AG09309 (cell line): Measurements from ENCODE around the gene DMTF1.
"Not testable (repeated sequence)": the region's sequence is repeated elsewhere in the genome, so short reads cannot be mapped to it uniquely, and the experiment has no call there.

Source experiments
- DNase-seq: peaks from one replicate; pipeline ENCODE4 v3.0.0-alpha.2; 2010; ENCODE audit warnings: low read depth
- H3K4me3 ChIP-seq: 2 replicates; pipeline ENCODE4 v1.5.1; 2011; ENCODE audit warnings: mild to moderate bottlenecking, low read depth, low read length, moderate library complexity; ENCODE audit not compliant: control insufficient read depth
- CTCF ChIP-seq: IDR thresholded peaks from 2 replicates; pipeline ENCODE4 v1.5.1; 2011; ENCODE audit warnings: mild to moderate bottlenecking, low read depth, low read length, inconsistent platforms; ENCODE audit not compliant: insufficient read depth, control insufficient read depth; ENCODE audit errors: missing control alignments

The DMTF1 gene

GRCh38 chr7:87231258-87231657 lies 79.0 kb downstream of the DMTF1 start:
- H3K4me3 ChIP-seq, result no peak overlapping the region
- DNase-seq, result no peak
- TF ChIP-seq CTCF, result no peak

- TF ChIP-seq CTCF, result no peak
- H3K4me3 ChIP-seq, result no peak overlapping the region
- no peak for DNase-seq
These were observed 79.5 kb downstream of the DMTF1 start for GRCh38 chr7:87231711-87232110.

GRCh38 chr7:87234949-87235348 lies 82.7 kb downstream of the DMTF1 start:
- no peak for TF ChIP-seq CTCF

GRCh38 chr7:87238464-87239051 lies 86.3 kb downstream of the DMTF1 start:
- not testable (repeated sequence) for H3K4me3 ChIP-seq, DNase-seq

More at GRCh38 chr7:87234949-87235348, 82.7 kb downstream of the DMTF1 start:
- no peak for DNase-seq
- H3K4me3 ChIP-seq, result no peak overlapping the region

- H3K4me3 ChIP-seq, DNase-seq: not testable (repeated sequence)
These were observed 93.4 kb downstream of the DMTF1 start for GRCh38 chr7:87245671-87246070.
